Body of pancreas (tissue), 4 donors: Measurements from ENCODE around the gene AP2A2.

Experiments used
- CTCF ChIP-seq, 7 experiments: fragments of 450-650 bp in 4 of 7; fragments of 200-600 bp in 3 of 7; sonication (generic) in 3 of 7; IDR thresholded peaks; one replicate each; pipeline ENCODE4 v1.5.1; 2016 to 2019; ENCODE audit warnings: antibody characterized with exemption in 7 of 7
- POLR2A ChIP-seq, 3 donors: fragments of 450-650 bp; IDR thresholded peaks; one replicate each; pipeline ENCODE4 v1.6.1; 2016; ENCODE audit warnings: antibody characterized with exemption in 3 of 3, mild to moderate bottlenecking in 2 of 3

GRCh38 chr11:1015064-1015463 lies 89.4 kb downstream of the AP2A2 start:
- TF ChIP-seq CTCF (IDR thresholded peaks at IDR 0.05) (no peak), POLR2A (IDR thresholded peaks at IDR 0.05) (no peak)
